Neuron (in vitro differentiated cells): ENCODE measurements around the gene LPP.

Experiments
- H2AFZ ChIP-seq: one replicate; pipeline ENCODE4 v1.6.1; 2013; ENCODE audit warnings: low read depth, mild to moderate bottlenecking, inconsistent platforms, low read length, moderate library complexity
- H3K27me3 ChIP-seq: one replicate; pipeline ENCODE4 v1.6.1; 2013; ENCODE audit warnings: low read length; ENCODE audit not compliant: insufficient read depth
- H3K36me3 ChIP-seq: one replicate; pipeline ENCODE4 v1.6.1; 2013; ENCODE audit warnings: low read length; ENCODE audit not compliant: insufficient read depth
- H3K4me1 ChIP-seq: one replicate; pipeline ENCODE4 v1.6.1; 2013; ENCODE audit warnings: low read length; ENCODE audit not compliant: insufficient read depth
- H3K4me3 ChIP-seq: 2 replicates; pipeline ENCODE4 v1.5.1; 2013; ENCODE audit warnings: mild to moderate bottlenecking, low read length, moderate library complexity
- H3K9me3 ChIP-seq: one replicate; pipeline ENCODE4 v1.6.1; 2013; ENCODE audit warnings: low read length

The LPP gene

GRCh38 chr3:188863999-188864406, 710.0 kb downstream of the LPP start:
- no peak overlapping the region for H3K4me3 ChIP-seq
- H2AFZ ChIP-seq = no peak overlapping the region
- H3K4me1 ChIP-seq = peaks cover 9% of the 10 kb centered on the region
- H3K9me3 ChIP-seq = no peaks in the 10 kb centered on the region
- H3K36me3 ChIP-seq = peaks cover 2% of the 10 kb centered on the region
- no peaks in the 10 kb centered on the region for H3K27me3 ChIP-seq

DNA sequence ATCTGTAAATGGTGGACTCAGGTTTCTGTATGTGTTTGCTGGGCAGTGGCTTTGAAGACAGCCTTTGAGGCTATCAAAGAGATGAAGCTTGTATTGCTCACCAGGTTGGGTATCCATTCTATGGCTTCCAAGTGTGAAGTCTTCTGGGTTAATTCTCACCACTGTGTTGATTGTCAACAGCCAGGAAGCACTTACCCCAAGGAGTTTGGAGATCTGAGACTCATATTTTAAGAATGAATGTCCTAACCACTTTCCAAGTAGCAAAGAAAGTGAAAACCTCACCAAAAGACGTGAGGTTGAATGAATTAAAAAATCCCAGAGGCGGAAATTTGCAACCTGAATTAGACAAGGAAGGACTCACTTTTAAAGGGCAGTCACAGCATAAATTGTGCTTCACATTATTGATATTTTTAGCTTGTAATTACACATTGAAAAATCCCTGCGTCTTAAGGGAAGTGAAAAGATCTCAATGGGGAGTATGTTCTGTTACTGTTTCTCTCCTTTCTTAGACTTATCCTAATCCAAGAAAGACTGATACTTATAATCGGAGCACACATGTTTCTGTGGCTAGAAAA, 713.8 kb downstream of the LPP start:
- H3K9me3 ChIP-seq = no peaks in the 10 kb centered on the region
- H2AFZ ChIP-seq = no peak overlapping the region
- H3K4me3 ChIP-seq = no peak overlapping the region
- no peaks in the 10 kb centered on the region for H3K27me3 ChIP-seq
- peaks cover 8% of the 10 kb centered on the region for H3K36me3 ChIP-seq
- peaks cover 10% of the 10 kb centered on the region for H3K4me1 ChIP-seq

GRCh38 chr3:188868803-188869202, 714.8 kb downstream of the LPP start:
- H3K4me1 ChIP-seq = peaks cover 10% of the 10 kb centered on the region
- no peaks in the 10 kb centered on the region for H3K27me3 ChIP-seq
- no peaks in the 10 kb centered on the region for H3K9me3 ChIP-seq
- peaks cover 10% of the 10 kb centered on the region for H3K36me3 ChIP-seq
- H3K4me3 ChIP-seq = no peak overlapping the region
- no peak overlapping the region for H2AFZ ChIP-seq

GRCh38 chr3:188869628-188870027, 715.7 kb downstream of the LPP start:
- Histone ChIP-seq H3K27me3 (no peaks in the 10 kb centered on the region), H3K4me1 (peaks cover 10% of the 10 kb centered on the region), H3K9me3 (no peaks in the 10 kb centered on the region), H3K4me3 (no peak overlapping the region), H3K36me3 (peaks cover 16% of the 10 kb centered on the region), H2AFZ (no peak overlapping the region)

DNA sequence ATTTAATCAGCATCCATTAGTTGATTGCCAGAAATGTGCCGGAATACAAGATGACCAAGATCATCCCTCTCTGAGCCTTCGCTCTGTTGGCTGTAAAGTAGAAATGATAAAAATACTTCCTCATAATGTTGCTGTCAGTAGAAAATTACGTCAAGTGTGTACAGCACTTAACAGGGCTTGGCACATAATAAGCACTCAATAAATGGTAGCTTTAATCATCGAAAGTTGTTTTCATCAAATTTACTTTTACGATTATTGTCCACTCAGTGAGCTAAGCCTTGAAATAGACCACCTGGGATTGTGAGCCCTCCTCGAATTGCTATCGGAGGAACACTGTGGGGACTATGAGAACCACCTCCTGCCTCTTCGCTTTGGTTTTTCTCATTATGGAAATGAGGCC, 716.5 kb downstream of the LPP start:
- no peak overlapping the region for H2AFZ ChIP-seq
- H3K9me3 ChIP-seq = no peaks in the 10 kb centered on the region
- no peak overlapping the region for H3K4me3 ChIP-seq
- peaks cover 10% of the 10 kb centered on the region for H3K4me1 ChIP-seq
- peaks cover 24% of the 10 kb centered on the region for H3K36me3 ChIP-seq
- no peaks in the 10 kb centered on the region for H3K27me3 ChIP-seq

DNA sequence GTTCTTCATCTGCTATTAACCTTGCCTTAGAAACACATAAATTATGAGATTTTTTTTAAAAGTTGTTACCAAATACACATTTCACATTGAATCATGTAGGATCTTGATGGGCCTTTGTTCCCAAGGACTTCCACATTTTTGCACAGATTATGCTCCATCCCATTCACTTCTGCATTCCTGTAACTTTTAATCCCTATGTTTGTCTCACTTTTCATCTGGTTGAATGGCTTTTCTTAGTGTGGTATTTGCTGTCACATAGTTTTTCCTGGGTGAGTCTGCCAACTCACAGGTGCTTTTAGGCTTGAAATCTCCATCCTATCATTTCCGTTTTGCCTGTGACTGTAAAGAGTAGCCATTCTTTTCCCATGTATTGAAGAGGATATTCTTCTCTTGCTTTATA, 720.6 kb downstream of the LPP start:
- Histone ChIP-seq H2AFZ (no peak overlapping the region), H3K4me1 (no peaks in the 10 kb centered on the region), H3K9me3 (no peaks in the 10 kb centered on the region), H3K36me3 (peaks cover 29% of the 10 kb centered on the region), H3K27me3 (no peaks in the 10 kb centered on the region), H3K4me3 (no peak overlapping the region)

DNA sequence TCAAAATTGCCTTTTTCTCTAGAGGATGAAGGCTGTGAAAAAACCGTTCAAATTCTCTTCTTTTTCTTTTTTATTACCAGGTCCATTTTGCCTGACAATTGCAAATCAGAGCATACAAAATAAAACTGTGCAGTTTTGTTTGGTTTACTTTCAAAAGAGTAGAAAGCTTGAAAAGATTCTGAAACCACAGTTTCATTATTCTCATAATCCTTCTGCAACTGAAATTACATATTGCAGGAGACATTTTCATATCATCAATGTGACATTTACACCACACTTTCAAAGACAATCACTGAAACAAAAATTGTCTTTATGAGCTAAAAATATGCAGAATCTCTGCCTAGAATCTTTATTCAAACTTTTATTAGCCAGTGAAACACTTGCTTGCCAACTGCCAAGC, 721.5 kb downstream of the LPP start:
- H3K4me1 ChIP-seq = no peaks in the 10 kb centered on the region
- no peak overlapping the region for H2AFZ ChIP-seq
- H3K9me3 ChIP-seq = no peaks in the 10 kb centered on the region
- no peaks in the 10 kb centered on the region for H3K27me3 ChIP-seq
- no peak overlapping the region for H3K4me3 ChIP-seq
- H3K36me3 ChIP-seq = peaks cover 29% of the 10 kb centered on the region

DNA sequence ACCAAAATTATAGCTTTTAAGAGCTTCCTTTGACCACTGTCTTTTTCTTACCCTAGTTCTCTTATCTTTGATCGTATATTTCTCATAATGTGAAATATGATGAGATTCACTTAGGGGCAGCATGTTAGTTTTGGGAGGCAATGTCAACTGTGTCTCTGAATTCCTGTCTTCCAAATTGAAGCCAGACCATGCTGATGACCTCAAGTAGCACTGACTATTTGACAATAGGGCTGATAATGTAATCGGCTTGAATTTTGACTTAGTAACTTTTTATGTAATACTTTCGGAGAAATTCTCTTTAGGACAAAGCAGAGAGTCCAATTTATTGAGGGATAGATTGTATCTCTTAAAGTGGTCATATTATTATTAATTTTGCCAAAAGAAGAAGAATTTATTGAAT, 722.4 kb downstream of the LPP start:
- Histone ChIP-seq H3K27me3 (no peaks in the 10 kb centered on the region), H3K9me3 (peaks cover 2% of the 10 kb centered on the region), H3K36me3 (peaks cover 32% of the 10 kb centered on the region), H3K4me3 (no peak overlapping the region), H3K4me1 (no peaks in the 10 kb centered on the region), H2AFZ (no peak overlapping the region)

DNA sequence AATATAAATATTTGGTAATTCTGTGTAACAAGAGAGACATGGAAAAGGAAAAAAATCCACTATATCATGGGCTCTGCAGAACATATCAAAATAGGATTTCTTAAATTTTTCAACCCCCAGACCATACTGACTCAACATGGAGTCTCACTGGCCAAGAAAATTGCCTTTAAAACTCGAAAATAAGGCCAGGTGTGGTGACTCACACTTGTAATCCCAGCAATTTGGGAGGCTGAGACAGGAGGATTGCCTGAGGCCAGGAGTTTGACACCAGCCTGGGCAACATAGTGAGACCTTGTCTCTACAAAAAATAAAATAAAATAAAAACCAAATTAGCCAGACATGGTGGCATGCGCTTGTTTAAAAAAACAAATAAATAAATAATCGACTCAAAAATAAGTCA, 723.4 kb downstream of the LPP start:
- no peaks in the 10 kb centered on the region for H3K4me1 ChIP-seq
- H3K9me3 ChIP-seq = peaks cover 2% of the 10 kb centered on the region
- no peak overlapping the region for H2AFZ ChIP-seq
- H3K4me3 ChIP-seq = no peak overlapping the region
- no peaks in the 10 kb centered on the region for H3K27me3 ChIP-seq
- H3K36me3 ChIP-seq = peaks cover 30% of the 10 kb centered on the region

DNA sequence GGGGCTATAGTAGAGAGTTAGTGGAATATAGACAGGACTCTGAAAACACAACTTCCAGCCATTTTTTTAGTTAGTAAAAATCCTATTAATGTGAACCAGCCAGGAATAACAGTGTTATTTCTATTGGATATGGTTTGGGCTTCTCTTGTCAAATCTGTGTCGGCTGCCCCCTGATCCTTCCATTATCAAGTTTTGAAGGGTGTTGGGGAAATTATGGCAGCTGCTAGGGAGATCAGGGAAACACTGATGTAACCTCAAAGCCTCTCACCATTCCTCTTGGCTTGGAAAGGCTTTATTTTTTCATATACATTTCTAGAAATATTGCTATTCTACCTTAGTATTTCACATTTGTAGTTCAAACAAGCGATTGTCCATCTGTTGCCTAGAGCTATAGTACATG, 724.1 kb downstream of the LPP start:
- Histone ChIP-seq H3K4me1 (no peaks in the 10 kb centered on the region), H2AFZ (no peak overlapping the region), H3K9me3 (peaks cover 2% of the 10 kb centered on the region), H3K36me3 (peaks cover 25% of the 10 kb centered on the region), H3K27me3 (no peaks in the 10 kb centered on the region), H3K4me3 (no peak overlapping the region)

- no peak overlapping the region for H3K4me3 ChIP-seq
- H3K36me3 ChIP-seq = peaks cover 5% of the 10 kb centered on the region
- H3K4me1 ChIP-seq = no peaks in the 10 kb centered on the region
- no peak overlapping the region for H2AFZ ChIP-seq
- peaks cover 2% of the 10 kb centered on the region for H3K9me3 ChIP-seq
- no peaks in the 10 kb centered on the region for H3K27me3 ChIP-seq
Observed at GRCh38 chr3:188881954-188882641, 728.1 kb downstream of the LPP start.

GRCh38 chr3:188884299-188885043, 730.5 kb downstream of the LPP start:
- Histone ChIP-seq H3K4me3 (no peak overlapping the region), H3K27me3 (no peaks in the 10 kb centered on the region), H3K4me1 (no peaks in the 10 kb centered on the region), H2AFZ (no peak overlapping the region), H3K9me3 (peaks cover 2% of the 10 kb centered on the region), H3K36me3 (peaks cover 2% of the 10 kb centered on the region)

GRCh38 chr3:188888321-188889053, 734.5 kb downstream of the LPP start:
- Histone ChIP-seq H3K27me3 (no peaks in the 10 kb centered on the region), H3K36me3 (no peaks in the 10 kb centered on the region), H2AFZ (no peak overlapping the region), H3K4me1 (no peaks in the 10 kb centered on the region), H3K9me3 (no peaks in the 10 kb centered on the region), H3K4me3 (no peak overlapping the region)
